ENCODE data around the gene NUDT22.

The NUDT22 gene

DNA sequence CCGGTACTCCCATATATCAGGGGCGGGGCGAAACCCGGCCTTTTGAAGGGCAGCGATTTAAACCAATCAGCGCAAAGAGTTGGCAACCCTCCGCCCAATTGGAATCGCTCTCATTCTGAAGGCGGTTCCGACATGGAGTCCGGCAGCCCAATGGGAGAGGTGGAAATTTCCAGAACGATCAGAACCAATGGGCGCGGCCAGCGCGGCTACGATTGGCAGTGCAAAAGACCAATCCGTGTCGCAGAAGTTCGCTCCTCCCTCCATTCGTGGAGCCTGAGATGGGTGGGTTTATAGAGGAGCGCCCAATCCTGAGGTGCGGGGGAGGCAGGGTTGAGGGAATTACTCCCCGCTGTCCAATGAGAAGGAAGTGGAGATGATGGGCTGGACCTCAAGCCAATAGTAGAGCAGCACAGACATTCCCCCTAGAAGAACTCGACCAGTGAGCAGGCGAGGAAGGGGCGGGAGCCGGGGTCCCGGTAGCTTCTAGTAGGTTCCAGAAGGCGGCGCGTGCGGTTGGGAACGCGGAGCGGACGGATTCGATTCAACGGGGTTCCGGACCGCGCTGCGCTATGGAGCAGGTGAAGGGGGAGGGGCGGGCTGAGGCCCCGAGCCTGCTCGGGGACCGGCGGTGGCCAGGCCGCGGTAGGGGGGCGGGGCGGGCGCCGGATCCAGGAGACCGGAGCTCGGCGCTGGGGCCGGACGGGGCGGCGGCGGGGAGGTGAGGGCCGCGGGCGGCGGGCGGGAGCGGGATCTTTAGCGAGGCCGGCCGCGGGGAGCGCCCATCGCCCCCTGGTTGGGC is 40.2 kb upstream of the NUDT22 start, which contains the start of gene STIP1:
Gene STIP1 (plus strand): TSS at position 479 of the 799 bp plus-strand sequence. CDS start 91 bp downstream, at position 570.
- H3K9ac ChIP-seq = peak within 1 kb of the TSS; percentile 89
- H3K27ac ChIP-seq = peak within 1 kb of the TSS; percentile 90
- no peaks in the 10 kb centered on the region for H3K27me3 ChIP-seq
- no peaks in the 10 kb centered on the region; the same call in none of the 2 replicates for H3K36me3 ChIP-seq
- peak within 1 kb of the TSS; percentile 83 for H3K4me2 ChIP-seq
- H3K9me3 ChIP-seq = no peaks in the 10 kb centered on the region
- peaks cover 41% of the 10 kb centered on the region for H3K4me1 ChIP-seq
- no peaks in the 10 kb centered on the region for H4K20me1 ChIP-seq
- TF ChIP-seq Cebpa-rat (IDR thresholded peaks at IDR 0.05) = no peak
- peak within 1 kb of the TSS; percentile 78 for H3K4me3 ChIP-seq

DNA sequence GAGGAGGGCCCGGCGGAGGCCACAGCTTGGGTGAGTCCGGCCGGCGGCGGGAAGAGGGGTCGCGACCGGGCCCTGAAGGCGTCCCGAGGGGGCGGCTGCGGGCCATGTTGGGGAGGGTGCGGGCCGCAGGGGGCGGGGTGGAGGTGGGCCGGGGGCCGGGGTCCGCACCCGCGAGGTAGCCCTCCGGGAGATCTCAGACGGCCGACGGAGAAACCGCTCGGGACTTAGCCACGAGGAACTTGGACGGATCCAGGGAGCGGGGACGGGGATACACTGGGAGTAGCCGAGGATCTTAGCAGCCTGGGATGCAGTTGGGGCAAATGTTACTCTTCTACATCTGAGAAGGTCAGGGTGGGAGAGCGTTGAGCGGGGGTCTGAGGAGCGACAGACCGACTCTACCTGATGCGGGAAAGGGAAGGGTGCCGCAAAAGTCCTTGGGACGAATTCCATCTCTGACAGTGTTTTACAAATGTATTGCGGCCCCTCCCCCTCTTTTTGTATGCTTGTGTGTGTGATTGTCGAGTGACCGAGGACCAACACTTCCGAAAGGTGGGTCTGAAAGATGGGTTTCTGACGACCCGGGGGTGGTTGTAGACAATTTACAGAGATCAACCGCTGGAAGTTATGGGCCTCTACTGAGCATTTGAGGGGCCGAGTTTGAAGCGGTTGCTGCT is 39.4 kb upstream of the NUDT22 start:
- no peak overlapping the region for H3K9ac ChIP-seq
- peaks cover 34% of the 10 kb centered on the region for H3K4me1 ChIP-seq
- no peak overlapping the region for H3K27ac ChIP-seq

DNA sequence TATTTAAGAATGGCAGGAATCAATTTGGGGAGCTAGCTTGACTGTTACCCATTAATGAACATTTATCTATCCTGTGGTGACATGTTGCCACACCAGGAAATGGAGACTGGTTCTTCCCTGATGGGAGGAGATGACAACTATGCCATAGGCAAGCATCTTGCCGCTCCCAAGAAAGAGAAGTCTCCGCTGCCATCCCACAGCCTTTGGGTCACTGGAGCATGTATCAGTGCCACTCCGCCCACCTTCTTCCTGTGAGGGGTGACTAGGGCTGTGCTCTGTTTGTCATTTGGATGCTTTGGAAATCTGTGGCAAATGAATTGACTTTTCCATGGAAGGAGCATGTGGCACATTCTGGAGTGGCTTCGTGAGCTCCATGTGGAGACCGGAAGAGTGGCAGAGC is 33.6 kb upstream of the NUDT22 start:
- Histone ChIP-seq H3K4me1 (0 out of 2 replicates have a peak, but pooled peaks cover 17% of the 10 kb centered on the region), H4K20me1 (no peaks in the 10 kb centered on the region; the same call in none of the 2 replicates), H3K4me2 (no peak overlapping the region), H3K27me3 (no peaks in the 10 kb centered on the region), H3K36me3 (no peaks in the 10 kb centered on the region; the same call in none of the 2 replicates), H3K9ac (no peak overlapping the region; the same call in 1 of the 2 replicates), H3K4me3 (no peak overlapping the region), H3K27ac (no peak overlapping the region), H3K9me3 (no peaks in the 10 kb centered on the region)
- no peak for TF ChIP-seq Cebpa-rat (IDR thresholded peaks at IDR 0.05)

More for the DNA sequence above, 39.4 kb upstream of the NUDT22 start:
- H3K9me3 ChIP-seq = no peaks in the 10 kb centered on the region
- no peaks in the 10 kb centered on the region for H3K27me3 ChIP-seq
- H3K4me3 ChIP-seq = no peak overlapping the region
- no peak overlapping the region for H3K4me2 ChIP-seq
- no peaks in the 10 kb centered on the region; the same call in none of the 2 replicates for H3K36me3 ChIP-seq
- TF ChIP-seq Cebpa-rat (IDR thresholded peaks at IDR 0.05) = no peak
- no peaks in the 10 kb centered on the region for H4K20me1 ChIP-seq

DNA sequence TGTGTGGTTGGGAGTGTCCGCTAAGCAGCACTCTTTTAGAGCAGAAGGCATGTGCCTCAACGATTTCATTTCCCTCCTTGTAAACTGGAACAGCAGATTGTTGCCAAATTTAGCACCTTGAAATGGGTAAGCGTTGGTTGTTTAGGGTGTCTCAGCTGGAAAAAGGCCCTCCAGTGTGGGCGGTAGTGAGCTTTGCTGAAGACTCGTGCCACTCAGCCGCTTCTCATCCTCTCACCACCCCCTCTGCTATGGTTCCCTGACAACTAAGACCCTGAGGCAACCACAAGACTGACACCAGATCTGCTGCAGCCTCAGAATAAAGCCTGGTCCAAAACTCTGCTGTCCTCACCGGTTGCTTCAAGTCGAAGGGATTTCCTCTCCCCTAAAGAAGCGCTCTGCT is 29.4 kb upstream of the NUDT22 start:
- Histone ChIP-seq H3K4me3 (no peak overlapping the region), H3K4me1 (0 out of 2 replicates have a peak, but pooled peaks cover 16% of the 10 kb centered on the region), H3K9me3 (no peaks in the 10 kb centered on the region), H4K20me1 (peaks cover 20% of the 10 kb centered on the region), H3K27me3 (no peaks in the 10 kb centered on the region), H3K36me3 (no peaks in the 10 kb centered on the region; the same call in none of the 2 replicates), H3K4me2 (no peak overlapping the region), H3K27ac (no peak overlapping the region), H3K9ac (peak overlapping the region; percentile 2; the same call in 1 of the 2 replicates)
- TF ChIP-seq Cebpa-rat (IDR thresholded peaks at IDR 0.05) = no peak

- H3K4me1 ChIP-seq = peaks cover 6% of the 10 kb centered on the region; the same call in 1 of the 2 replicates
- H3K9ac ChIP-seq = no peak overlapping the region
- H3K4me2 ChIP-seq = no peak overlapping the region
- no peak overlapping the region for H3K27ac ChIP-seq
- no peak overlapping the region for H3K4me3 ChIP-seq
- TF ChIP-seq Cebpa-rat (IDR thresholded peaks at IDR 0.05) = no peak
- no peaks in the 10 kb centered on the region for H3K9me3 ChIP-seq
- peaks cover 39% of the 10 kb centered on the region for H4K20me1 ChIP-seq
- H3K36me3 ChIP-seq = no peaks in the 10 kb centered on the region; the same call in none of the 2 replicates
- no peaks in the 10 kb centered on the region for H3K27me3 ChIP-seq
Observed at GRCh38 chr11:64198511-64198910, 27.6 kb upstream of the NUDT22 start.

DNA sequence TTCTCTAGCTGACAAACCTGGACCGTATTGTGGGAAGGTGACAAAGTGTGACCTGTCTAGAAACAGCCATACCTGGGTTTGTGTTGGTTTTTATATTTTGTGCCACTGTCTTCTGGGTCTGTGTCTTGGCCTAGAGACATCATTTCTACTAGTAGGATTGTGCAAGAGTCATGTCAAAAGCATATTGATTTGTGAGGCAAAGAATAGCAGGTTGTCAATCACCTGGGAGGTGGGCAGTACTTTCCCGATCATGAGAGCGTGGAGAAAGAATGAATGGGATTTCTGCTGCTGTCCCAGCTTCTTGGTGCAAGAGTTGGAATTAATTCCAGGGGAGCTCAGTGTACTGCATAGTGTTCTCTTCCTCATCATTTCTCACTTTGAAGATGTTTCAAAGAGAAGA is 24.5 kb upstream of the NUDT22 start:
- H3K9ac ChIP-seq = no peak overlapping the region
- H3K36me3 ChIP-seq = peaks cover 5% of the 10 kb centered on the region

DNA sequence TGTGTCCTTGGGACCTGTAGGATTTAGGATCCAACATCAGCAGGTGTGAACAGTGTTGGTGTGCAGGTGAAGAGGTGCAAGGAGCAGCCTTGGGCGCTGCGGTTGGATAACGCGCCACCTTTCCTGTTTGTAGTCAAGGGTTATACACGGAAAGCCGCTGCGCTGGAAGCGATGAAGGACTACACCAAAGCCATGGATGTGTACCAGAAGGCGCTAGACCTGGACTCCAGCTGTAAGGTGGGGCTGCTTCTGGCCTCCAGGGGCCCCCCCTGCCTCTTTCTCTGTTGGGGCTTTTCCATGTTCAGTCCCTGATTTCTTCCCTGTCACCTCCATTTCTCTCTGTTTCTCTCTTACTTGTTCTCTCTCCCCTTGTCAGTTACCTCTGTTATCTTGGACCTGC is 23.1 kb upstream of the NUDT22 start:
- Histone ChIP-seq H3K4me2 (no peak overlapping the region), H3K36me3 (peaks cover 5% of the 10 kb centered on the region), H3K4me1 (peaks cover 31% of the 10 kb centered on the region), H4K20me1 (peaks cover 51% of the 10 kb centered on the region), H3K4me3 (no peak overlapping the region), H3K27ac (no peak overlapping the region), H3K9ac (peak overlapping the region; percentile 40; the same call in 1 of the 2 replicates), H3K27me3 (no peaks in the 10 kb centered on the region), H3K9me3 (no peaks in the 10 kb centered on the region)
- no peak for TF ChIP-seq Cebpa-rat (IDR thresholded peaks at IDR 0.05)

More for the DNA sequence above, 24.5 kb upstream of the NUDT22 start:
- H3K9me3 ChIP-seq = no peaks in the 10 kb centered on the region
- no peaks in the 10 kb centered on the region for H3K27me3 ChIP-seq
- TF ChIP-seq Cebpa-rat (IDR thresholded peaks at IDR 0.05) = no peak
- peaks cover 48% of the 10 kb centered on the region for H4K20me1 ChIP-seq
- peaks cover 29% of the 10 kb centered on the region for H3K4me1 ChIP-seq
- H3K4me2 ChIP-seq = no peak overlapping the region
- H3K4me3 ChIP-seq = no peak overlapping the region
- no peak overlapping the region for H3K27ac ChIP-seq

- Histone ChIP-seq H3K4me3 (no peak overlapping the region), H3K4me2 (no peak overlapping the region), H3K4me1 (peaks cover 36% of the 10 kb centered on the region), H3K27ac (no peak overlapping the region), H3K27me3 (no peaks in the 10 kb centered on the region), H3K9ac (no peak overlapping the region), H3K9me3 (no peaks in the 10 kb centered on the region), H3K36me3 (peaks cover 9% of the 10 kb centered on the region), H4K20me1 (peaks cover 56% of the 10 kb centered on the region)
- no peak for TF ChIP-seq Cebpa-rat (IDR thresholded peaks at IDR 0.05)
Observed at GRCh38 chr11:64203421-64204079, 22.5 kb upstream of the NUDT22 start.

GRCh38 chr11:64204080-64204440 is 22.0 kb upstream of the NUDT22 start:
- peak overlapping the region; percentile 97 for H3K4me2 ChIP-seq
- no peaks in the 10 kb centered on the region for H3K27me3 ChIP-seq
- H3K4me3 ChIP-seq = no peak overlapping the region
- H4K20me1 ChIP-seq = peaks cover 61% of the 10 kb centered on the region
- peaks cover 41% of the 10 kb centered on the region for H3K4me1 ChIP-seq
- no peak overlapping the region for H3K9ac ChIP-seq
- no peak overlapping the region for H3K27ac ChIP-seq
- H3K9me3 ChIP-seq = no peaks in the 10 kb centered on the region
- H3K36me3 ChIP-seq = peaks cover 14% of the 10 kb centered on the region
- no peak for TF ChIP-seq Cebpa-rat (IDR thresholded peaks at IDR 0.05)

Data from BLaER1 (cell line).